Hypothalamus (tissue), 51 donors: ENCODE data around the gene ERLEC1.
A peak's percentile ranks its signal among the peaks of the same experiment; 100 is the strongest.
"Not testable (repeated sequence)": the region's sequence is repeated elsewhere in the genome, so short reads cannot be mapped to it uniquely, and the experiment has no call there.

ENCODE experiments used
- DNase-seq, 51 donors: peaks; one replicate each; lab custom pipeline; 2025; lab: John Stamatoyannopoulos, UW

Gene ERLEC1

DNA sequence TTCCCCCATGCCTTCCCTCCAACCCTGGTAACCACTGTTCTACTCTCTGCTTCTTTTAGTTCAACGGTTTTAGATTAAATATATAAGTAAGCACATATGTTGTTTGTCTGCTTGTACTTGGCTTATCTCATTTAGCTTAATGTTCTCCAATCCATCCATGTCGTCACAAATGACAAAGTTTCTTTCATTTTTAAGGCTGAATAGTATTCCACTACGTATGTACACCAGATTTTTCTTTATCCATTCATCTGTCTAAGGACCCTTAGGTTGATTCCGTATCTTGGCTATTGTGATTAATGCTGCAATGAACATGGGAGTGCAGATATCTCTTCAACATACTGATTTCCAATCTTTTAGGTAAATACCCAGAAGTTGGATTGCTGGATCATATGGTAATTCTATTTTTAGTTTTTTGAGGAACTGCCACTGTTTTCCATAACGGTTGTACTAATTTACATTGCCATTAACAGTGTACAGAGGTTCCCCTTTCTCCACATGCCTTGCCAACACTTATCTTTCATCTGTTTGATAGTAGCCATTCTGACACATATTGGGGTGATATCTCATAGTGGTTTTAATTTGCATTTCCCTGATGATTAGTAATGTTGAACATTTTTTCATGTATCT lies 8.2 kb upstream of the ERLEC1 start:
- DNase-seq, result no peak

- DNase-seq, result no peak
Measured at GRCh38 chr2:53780056-53780455, 6.8 kb upstream of the ERLEC1 start.

DNA sequence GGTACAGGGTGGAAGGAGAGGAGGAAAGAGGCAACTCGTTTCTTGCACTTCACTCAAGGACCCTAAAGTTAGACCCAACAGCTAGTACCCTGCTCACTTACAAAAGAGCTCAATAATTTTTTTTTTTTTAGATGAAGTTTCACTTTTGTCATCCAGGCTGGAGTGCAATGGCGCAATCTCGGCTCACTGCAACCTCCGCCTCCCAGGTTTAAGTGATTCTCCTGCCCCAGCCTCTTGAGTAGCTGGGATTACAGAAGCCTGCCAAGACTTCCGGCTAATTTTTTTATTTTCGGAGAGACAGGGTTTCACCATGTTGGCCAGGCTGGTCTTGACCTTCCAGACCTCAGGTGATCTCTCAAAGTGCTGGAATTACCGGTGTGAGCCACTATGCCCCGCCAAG lies 4.2 kb upstream of the ERLEC1 start:
- no peak for DNase-seq

DNA sequence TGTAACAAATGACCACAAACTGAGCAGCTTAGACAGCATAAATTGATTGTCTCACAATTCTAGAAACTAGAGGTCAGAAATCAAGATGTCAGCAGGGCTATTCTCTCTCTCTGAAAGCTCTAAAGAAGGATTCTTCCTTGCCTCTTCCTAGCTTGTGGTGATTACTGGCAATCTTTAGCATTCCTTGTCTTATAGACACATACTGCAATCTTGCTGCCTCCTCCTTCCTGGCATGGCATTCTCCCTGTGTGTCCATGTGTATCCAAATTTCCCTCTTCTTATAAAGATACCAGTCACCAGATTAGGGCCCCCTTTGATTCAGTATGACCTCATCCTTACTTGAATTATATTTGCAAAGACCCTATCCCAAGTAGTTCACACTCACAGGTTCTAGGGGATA lies 2.4 kb upstream of the ERLEC1 start:
- no peak for DNase-seq

GRCh38 chr2:53785366-53785765 lies 1.5 kb upstream of the ERLEC1 start:
- peak in 1 of 51 donors; percentile 2 for DNase-seq

DNA sequence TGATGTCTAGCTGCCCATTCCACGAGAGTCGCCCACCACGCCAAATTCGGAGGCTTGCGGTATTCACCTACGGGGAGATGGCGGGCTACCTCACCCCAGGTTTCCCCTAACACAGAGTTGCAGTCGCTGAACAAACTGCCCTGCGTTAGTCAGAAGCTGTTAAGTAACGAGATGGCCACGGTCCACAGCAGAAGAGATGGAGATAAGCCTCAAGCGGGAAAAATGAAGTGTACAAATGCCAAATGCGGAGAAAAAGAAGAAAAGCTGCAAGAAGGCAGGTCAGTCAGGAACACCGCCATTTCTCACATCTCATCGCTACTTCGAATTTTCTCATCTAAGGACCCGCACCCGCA lies 516 bp upstream of the ERLEC1 start:
- peak in 6 of 51 donors; percentile 5 to 75 (median 40) for DNase-seq

- DNase-seq, result peak in 1 of 51 donors; percentile 54
Measured at GRCh38 chr2:53787614-53788289, 908 bp downstream of the ERLEC1 start.

DNA sequence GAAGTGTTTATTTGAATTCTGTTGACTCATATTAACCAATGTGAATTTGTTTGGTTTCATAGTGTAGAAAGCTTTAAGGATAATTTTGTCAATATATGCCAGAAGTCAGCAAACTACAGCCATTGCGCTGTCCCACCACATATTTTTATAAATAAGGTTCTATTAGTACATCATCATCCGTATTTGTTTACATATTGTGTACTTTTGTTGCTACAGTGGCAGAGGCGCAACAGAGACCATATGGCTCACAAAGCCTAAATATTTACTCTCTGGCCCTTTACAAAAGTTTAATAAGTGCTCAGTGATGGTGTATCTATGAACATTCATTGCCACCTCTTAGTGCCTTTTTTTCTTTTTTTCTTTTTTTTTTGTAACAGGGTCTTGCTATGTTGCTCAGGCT lies 6.4 kb downstream of the ERLEC1 start:
- no peak for DNase-seq

DNA sequence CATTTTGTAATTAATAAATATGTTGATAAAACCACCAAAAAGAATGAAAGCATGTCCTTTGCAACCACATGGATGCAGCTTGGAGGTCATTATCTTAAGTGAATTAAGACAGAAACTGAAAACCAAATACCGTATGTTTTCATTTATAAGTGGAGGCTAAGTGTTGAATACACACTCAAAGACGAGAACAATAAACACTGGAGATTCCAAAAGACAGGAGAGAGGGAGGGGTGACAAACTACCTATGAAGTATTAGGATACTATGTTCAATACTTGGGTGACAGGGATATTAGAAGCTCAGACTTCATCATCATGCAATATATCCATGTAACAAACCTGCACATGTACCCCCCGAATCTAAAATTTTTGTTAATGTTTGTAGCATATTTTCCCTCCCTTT lies 7.0 kb downstream of the ERLEC1 start:
- no peak for DNase-seq

DNA sequence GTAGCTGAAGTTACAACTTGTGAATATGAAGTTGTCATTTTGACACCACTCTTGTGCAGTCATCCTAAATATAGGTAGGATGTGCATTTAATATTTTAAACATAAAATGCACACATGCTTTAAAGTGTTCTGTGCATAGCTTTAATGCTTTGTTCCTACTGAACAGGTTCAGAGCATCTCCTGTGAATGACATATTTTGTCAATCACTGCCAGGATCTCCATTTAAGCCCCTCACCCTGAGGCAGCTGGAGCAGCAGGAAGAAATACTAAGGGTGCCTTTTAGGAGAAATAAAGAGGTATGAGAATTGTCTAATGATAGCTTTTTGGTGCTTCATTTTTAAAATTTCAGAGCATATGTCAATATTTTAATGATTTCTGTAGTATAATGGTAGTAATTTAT lies 14.7 kb downstream of the ERLEC1 start:
- no peak for DNase-seq

DNA sequence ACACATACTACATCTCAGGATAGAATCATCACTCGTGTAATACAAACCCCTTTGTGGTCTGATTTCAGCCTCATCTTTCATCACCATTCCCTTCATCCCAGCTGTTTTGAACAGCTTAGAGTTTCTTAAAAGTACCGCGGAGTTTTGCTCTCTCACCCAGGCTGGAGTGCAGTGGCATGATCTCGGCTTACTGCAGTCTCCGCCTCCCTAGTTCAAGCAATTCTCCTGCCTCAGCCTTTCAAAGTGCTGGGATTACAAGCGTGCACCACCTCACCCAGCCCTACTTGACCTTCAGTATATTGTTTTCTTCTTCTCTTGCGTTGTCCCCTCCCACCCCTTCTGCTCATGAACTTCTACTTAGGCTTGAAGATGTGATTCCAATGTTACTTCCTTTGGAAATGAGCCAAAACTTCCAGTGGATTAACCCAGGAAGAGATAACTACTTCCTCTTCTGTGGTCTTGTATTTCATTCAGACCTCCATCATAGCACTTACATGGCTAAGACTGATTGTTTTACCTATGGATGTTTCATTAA lies 15.8 kb downstream of the ERLEC1 start:
- DNase-seq, result no peak

- DNase-seq, result no peak
Measured at GRCh38 chr2:53811601-53812000, 24.8 kb downstream of the ERLEC1 start.

GRCh38 chr2:53813151-53813550 lies 26.3 kb downstream of the ERLEC1 start:
- no peak for DNase-seq

GRCh38 chr2:53818854-53819435 lies 32.1 kb downstream of the ERLEC1 start:
- no peak for DNase-seq

- DNase-seq, result no peak
Measured at GRCh38 chr2:53819634-53820033, 32.8 kb downstream of the ERLEC1 start.

- DNase-seq, result no peak
Measured at GRCh38 chr2:53820048-53820447, 33.2 kb downstream of the ERLEC1 start.

GRCh38 chr2:53820711-53821110 lies 33.9 kb downstream of the ERLEC1 start:
- DNase-seq, result no peak

GRCh38 chr2:53821810-53822209 lies 35.0 kb downstream of the ERLEC1 start:
- DNase-seq, result no peak

- DNase-seq, result not testable (repeated sequence)
Measured at GRCh38 chr2:53823639-53824038, 36.8 kb downstream of the ERLEC1 start.

DNA sequence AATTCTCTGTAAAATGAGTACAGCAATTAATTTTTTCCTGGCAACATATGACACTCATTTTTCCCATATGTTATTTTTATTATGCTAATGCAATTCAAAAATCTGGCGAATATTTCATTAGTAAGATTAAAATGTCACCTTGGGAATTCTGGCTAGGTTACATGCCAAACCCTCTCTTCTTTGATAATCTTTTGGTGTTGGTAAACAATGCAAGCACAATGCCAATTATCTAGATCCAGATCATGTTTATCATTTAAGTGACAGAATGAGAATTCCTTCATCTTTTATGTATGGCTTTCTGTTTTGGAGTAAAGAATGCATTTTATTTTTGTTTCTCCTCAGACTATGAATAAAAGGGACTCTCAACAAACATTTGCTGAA lies 39.2 kb downstream of the ERLEC1 start:
- DNase-seq, result peak in 1 of 51 donors; percentile 39

- DNase-seq, result peak in 16 of 51 donors; percentile 16 to 89 (median 35)
Measured at GRCh38 chr2:53826587-53827397, 39.9 kb downstream of the ERLEC1 start.
